Stimulated activated CD4-positive, alpha-beta T cell treated with anti-CD3 and anti-CD28 coated beads, TNF-alpha, amount 100 ng/mL, for 4 hours (primary cell): Measurements from ENCODE around the gene TIGAR.

Experiments used
- DNase-seq, 3 experiments: peaks; one replicate each; pipeline ENCODE4 v3.0.0-alpha.2; 2020; ENCODE audit warnings: low read depth in 3 of 3

TIGAR gene

GRCh38 chr12:4320853-4321701, at the start of gene TIGAR:
TIGAR (plus strand) TSS chr12:4321213; CDS start chr12:4321272, 59 bp downstream.
- peak; percentile 76 to 80 (median 80) for DNase-seq

- DNase-seq = peak; percentile 77 to 86 (median 86)
Observed at GRCh38 chr12:4271717-4272423, 49.1 kb upstream of the TIGAR start.

GRCh38 chr12:4272424-4273272, 48.4 kb upstream of the TIGAR start:
- peak; percentile 55 to 70 (median 56) for DNase-seq

GRCh38 chr12:4273273-4273651, 47.8 kb upstream of the TIGAR start:
- DNase-seq = no peak

GRCh38 chr12:4273652-4274395, 47.2 kb upstream of the TIGAR start, which contains the start of gene CCND2:
CCND2 (plus strand) TSS chr12:4273762; CDS start chr12:4274041, 279 bp downstream.
- peak; percentile 63 to 69 (median 65) for DNase-seq

- no peak for DNase-seq
Observed at GRCh38 chr12:4274396-4275015, 46.5 kb upstream of the TIGAR start.

- DNase-seq = no peak
Observed at GRCh38 chr12:4275016-4275869, 45.8 kb upstream of the TIGAR start.

- DNase-seq = no peak
Observed at GRCh38 chr12:4275870-4276301, 45.1 kb upstream of the TIGAR start.

- DNase-seq = peak; percentile 62 to 83 (median 74)
Observed at GRCh38 chr12:4276524-4277204, 44.3 kb upstream of the TIGAR start.

GRCh38 chr12:4277205-4277543, 43.8 kb upstream of the TIGAR start:
- DNase-seq = no peak

- no peak for DNase-seq
Observed at GRCh38 chr12:4277857-4278256, 43.2 kb upstream of the TIGAR start.

GRCh38 chr12:4278329-4279197, 42.5 kb upstream of the TIGAR start:
- no peak for DNase-seq

- no peak for DNase-seq
Observed at GRCh38 chr12:4279198-4279690, 41.8 kb upstream of the TIGAR start.

GRCh38 chr12:4280351-4281163, 40.5 kb upstream of the TIGAR start:
- DNase-seq = no peak

- DNase-seq = no peak
Observed at GRCh38 chr12:4281173-4281654, 39.8 kb upstream of the TIGAR start.

- no peak for DNase-seq
Observed at GRCh38 chr12:4282103-4282891, 38.7 kb upstream of the TIGAR start.
